HepG2 (cell line): ENCODE results near the gene HEATR1. TPM values are rescaled to one million over a fixed set of nuclear protein-coding genes. Genes with fewer than 3 reads are reported as not detected.

Source experiments
- CC2D1A ChIP-seq: sonication (generic); formaldehyde crosslinking; IDR thresholded peaks from 2 replicates; pipeline ENCODE4 v1.8.1; 2023; ENCODE audit warnings: mild to moderate bottlenecking, missing genetic modification reagents
- CREM ChIP-seq, 2 experiments: sonication (generic) in 1 of 2; formaldehyde crosslinking in 1 of 2; IDR thresholded peaks; 2 replicates each; pipeline versions ENCODE4 v1.4.0 to v1.6.1; 2016 to 2020; ENCODE audit warnings: antibody characterized with exemption in 1 of 2, mild to moderate bottlenecking in 1 of 2, missing genetic modification reagents in 1 of 2
- GLI4 ChIP-seq: sonication (generic); formaldehyde crosslinking; IDR thresholded peaks from 2 replicates; pipeline ENCODE4 v1.5.1; 2020; ENCODE audit warnings: missing genetic modification reagents, mild to moderate bottlenecking, moderate library complexity, borderline replicate concordance
- HMG20A ChIP-seq: IDR thresholded peaks from 2 replicates; pipeline ENCODE4 v1.6.1; 2016; ENCODE audit warnings: borderline replicate concordance
- HMG20B ChIP-seq: conservative IDR thresholded peaks from 2 replicates; pipeline ENCODE4 v1.6.1; 2016; ENCODE audit warnings: missing genetic modification reagents, missing compliant biosample characterization
- KDM5B ChIP-seq: sonication (generic); formaldehyde crosslinking; IDR thresholded peaks from 2 replicates; pipeline ENCODE4 v1.4.0; 2020; ENCODE audit warnings: missing genetic modification reagents, mild to moderate bottlenecking, borderline replicate concordance
- MAFF ChIP-seq: IDR thresholded peaks from 2 replicates; pipeline ENCODE4 v1.6.1; 2011; ENCODE audit warnings: low read depth, low read length, improper control_type of control experiment
- NR2F2 ChIP-seq: IDR thresholded peaks from 2 replicates; pipeline ENCODE4 v1.6.1; 2012; ENCODE audit warnings: low read depth, inconsistent platforms, borderline replicate concordance
- RNF2 ChIP-seq: fragments of 450-650 bp; conservative IDR thresholded peaks from 2 replicates; pipeline ENCODE4 v1.6.1; 2016; ENCODE audit warnings: low read depth
- SALL1 ChIP-seq: sonication (generic); formaldehyde crosslinking; IDR thresholded peaks from 2 replicates; pipeline ENCODE4 v1.8.0; 2022; ENCODE audit warnings: mild to moderate bottlenecking, missing genetic modification reagents
- SOX5 ChIP-seq: IDR thresholded peaks from 2 replicates; pipeline ENCODE4 v1.6.1; 2016; ENCODE audit warnings: borderline replicate concordance
- TAF1 ChIP-seq: sonication (generic); formaldehyde crosslinking; IDR thresholded peaks from 2 replicates; pipeline ENCODE4 v1.4.0; 2020; ENCODE audit warnings: missing genetic modification reagents
- TEAD2 ChIP-seq: sonication (generic); formaldehyde crosslinking; IDR thresholded peaks from 2 replicates; pipeline ENCODE4 v1.9.0; 2021; ENCODE audit warnings: missing genetic modification reagents
- ZNF143 ChIP-seq: sonication (generic); formaldehyde crosslinking; IDR thresholded peaks from 2 replicates; pipeline ENCODE4 v1.4.0; 2020; ENCODE audit warnings: missing genetic modification reagents
- ZNF468 ChIP-seq: sonication (generic); formaldehyde crosslinking; IDR thresholded peaks from 2 replicates; pipeline ENCODE4 v1.8.0; 2022; ENCODE audit warnings: mild to moderate bottlenecking, moderate library complexity, missing genetic modification reagents
- ZNF570 ChIP-seq: sonication (generic); formaldehyde crosslinking; IDR thresholded peaks from 2 replicates; pipeline ENCODE4 v1.4.0; 2020; ENCODE audit warnings: mild to moderate bottlenecking, missing genetic modification reagents, borderline replicate concordance
- polyA plus RNA-seq, 8 experiments: library from polyadenylated mRNA; depleted of rRNA in 3 of 8; stranded (reverse) in 7 of 8; unstranded in 1 of 8; fragments of >200 nt; fragmentation: Illumina TruSeq in 4 of 8; extraction: Trizol in 4 of 8; gene quantifications; 2 replicates each; pipeline versions ENCODE4 v1.2.1 to v1.2.3, GENCODE V29; 2011 to 2016; ENCODE audit warnings: low read depth in 4 of 8, missing spikeins in 1 of 8, mixed read lengths in 1 of 8; ENCODE audit not compliant: insufficient read depth in 1 of 8
- total RNA-seq, 5 experiments: library from RNA; depleted of rRNA; stranded (reverse); fragments of >200 nt; fragmentation: Illumina TruSeq; extraction: Trizol; gene quantifications; 2 replicates each; pipeline ENCODE4 v1.2.3, GENCODE V29; 2016; ENCODE audit warnings: low read depth in 1 of 5
- TF ChIP-seq, protein P1 (sequence below): sonication (generic); formaldehyde crosslinking; conservative IDR thresholded peaks from 2 replicates; pipeline ENCODE4 v1.8.0; 2022; ENCODE audit warnings: mild to moderate bottlenecking, moderate library complexity, missing genetic modification reagents
- TF ChIP-seq, protein P2 (sequence below): IDR thresholded peaks from 2 replicates; pipeline ENCODE4 v1.6.1; 2016; ENCODE audit warnings: missing compliant biosample characterization, missing genetic modification reagents, borderline replicate concordance
- TF ChIP-seq, protein P3 (sequence below): sonication (generic); formaldehyde crosslinking; IDR thresholded peaks from 2 replicates; pipeline ENCODE4 v1.4.0; 2020; ENCODE audit warnings: mild to moderate bottlenecking, missing genetic modification reagents
- TF ChIP-seq, protein P4 (sequence below): sonication (generic); formaldehyde crosslinking; conservative IDR thresholded peaks from 2 replicates; pipeline ENCODE4 v1.4.0; 2020; ENCODE audit warnings: missing genetic modification reagents

HEATR1 gene
- total and polyA plus RNA-seq, 2 of the 13 experiments (the other 11 are each of a cell fraction or from before 2014, with no cell fraction given) = 10.2 to 45.8 TPM

DNA sequence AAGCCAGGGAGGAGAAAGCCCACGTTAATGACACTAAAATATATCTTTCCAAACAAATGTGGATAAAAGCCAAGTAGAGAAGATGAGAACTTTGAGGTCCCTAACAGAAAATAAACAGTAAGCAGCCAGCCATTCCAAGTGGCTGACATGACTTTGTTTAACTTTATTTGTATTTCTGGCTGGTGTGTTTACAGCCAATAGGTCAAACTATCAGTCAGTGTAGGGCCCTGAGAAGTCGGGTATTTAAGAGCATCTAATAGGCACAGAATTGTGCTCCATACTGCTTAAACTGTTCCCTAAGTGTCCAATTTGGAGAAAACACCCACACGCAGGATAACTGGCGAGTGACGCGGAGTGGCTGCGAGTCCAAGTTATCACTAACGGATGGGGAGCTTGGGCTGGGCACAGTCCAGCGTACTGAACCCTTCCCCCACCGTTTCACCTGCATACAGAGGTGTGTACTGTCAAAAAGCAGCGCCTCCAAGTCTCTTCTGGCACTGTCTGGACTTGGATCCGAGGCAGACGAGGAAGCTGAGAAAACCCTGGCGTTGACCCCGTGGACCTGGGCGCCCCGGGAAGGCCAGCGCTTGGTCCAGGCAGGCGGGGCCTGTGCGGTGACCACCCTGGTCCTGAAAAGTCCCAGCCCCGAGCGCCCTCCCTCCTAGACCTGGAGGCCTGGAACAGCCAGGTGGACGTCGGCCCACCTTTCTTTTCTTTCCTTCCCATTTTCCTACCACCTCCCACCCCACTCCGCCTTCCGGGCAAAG is 81.2 kb downstream of the HEATR1 start (continued):
- TF ChIP-seq, protein P1, sequence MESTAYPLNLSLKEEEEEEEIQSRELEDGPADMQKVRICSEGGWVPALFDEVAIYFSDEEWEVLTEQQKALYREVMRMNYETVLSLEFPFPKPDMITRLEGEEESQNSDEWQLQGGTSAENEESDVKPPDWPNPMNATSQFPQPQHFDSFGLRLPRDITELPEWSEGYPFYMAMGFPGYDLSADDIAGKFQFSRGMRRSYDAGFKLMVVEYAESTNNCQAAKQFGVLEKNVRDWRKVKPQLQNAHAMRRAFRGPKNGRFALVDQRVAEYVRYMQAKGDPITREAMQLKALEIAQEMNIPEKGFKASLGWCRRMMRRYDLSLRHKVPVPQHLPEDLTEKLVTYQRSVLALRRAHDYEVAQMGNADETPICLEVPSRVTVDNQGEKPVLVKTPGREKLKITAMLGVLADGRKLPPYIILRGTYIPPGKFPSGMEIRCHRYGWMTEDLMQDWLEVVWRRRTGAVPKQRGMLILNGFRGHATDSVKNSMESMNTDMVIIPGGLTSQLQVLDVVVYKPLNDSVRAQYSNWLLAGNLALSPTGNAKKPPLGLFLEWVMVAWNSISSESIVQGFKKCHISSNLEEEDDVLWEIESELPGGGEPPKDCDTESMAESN (CRISPR knock-in tag) = no peak; the same call in 1 of the 2 replicates
- TF ChIP-seq NR2F2 = peak; percentile 72
- TF ChIP-seq, protein P2, sequence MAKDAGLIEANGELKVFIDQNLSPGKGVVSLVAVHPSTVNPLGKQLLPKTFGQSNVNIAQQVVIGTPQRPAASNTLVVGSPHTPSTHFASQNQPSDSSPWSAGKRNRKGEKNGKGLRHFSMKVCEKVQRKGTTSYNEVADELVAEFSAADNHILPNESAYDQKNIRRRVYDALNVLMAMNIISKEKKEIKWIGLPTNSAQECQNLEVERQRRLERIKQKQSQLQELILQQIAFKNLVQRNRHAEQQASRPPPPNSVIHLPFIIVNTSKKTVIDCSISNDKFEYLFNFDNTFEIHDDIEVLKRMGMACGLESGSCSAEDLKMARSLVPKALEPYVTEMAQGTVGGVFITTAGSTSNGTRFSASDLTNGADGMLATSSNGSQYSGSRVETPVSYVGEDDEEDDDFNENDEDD (CRISPR knock-in tag) = no peak
- no peak; the same call in none of the 2 replicates for TF ChIP-seq HMG20A (CRISPR knock-in tag)
- TF ChIP-seq TEAD2 (CRISPR knock-in tag) = no peak
- no peak for TF ChIP-seq HMG20B
- TF ChIP-seq CC2D1A (CRISPR knock-in tag) = no peak
- peak; percentile 36 for TF ChIP-seq SALL1 (CRISPR knock-in tag)
- TF ChIP-seq KDM5B (CRISPR knock-in tag) = no peak; the same call in none of the 2 replicates
- TF ChIP-seq RNF2 = no peak
- TF ChIP-seq CREM (IDR thresholded peaks at IDR 0.05) = peak; percentile 59
- TF ChIP-seq CREM (CRISPR knock-in tag; IDR thresholded peaks at IDR 0.05) = no peak
- no peak for TF ChIP-seq MAFF
- peak; percentile 66; the same call in 1 of the 2 replicates for TF ChIP-seq SOX5 (CRISPR knock-in tag)
- TF ChIP-seq, protein P3, sequence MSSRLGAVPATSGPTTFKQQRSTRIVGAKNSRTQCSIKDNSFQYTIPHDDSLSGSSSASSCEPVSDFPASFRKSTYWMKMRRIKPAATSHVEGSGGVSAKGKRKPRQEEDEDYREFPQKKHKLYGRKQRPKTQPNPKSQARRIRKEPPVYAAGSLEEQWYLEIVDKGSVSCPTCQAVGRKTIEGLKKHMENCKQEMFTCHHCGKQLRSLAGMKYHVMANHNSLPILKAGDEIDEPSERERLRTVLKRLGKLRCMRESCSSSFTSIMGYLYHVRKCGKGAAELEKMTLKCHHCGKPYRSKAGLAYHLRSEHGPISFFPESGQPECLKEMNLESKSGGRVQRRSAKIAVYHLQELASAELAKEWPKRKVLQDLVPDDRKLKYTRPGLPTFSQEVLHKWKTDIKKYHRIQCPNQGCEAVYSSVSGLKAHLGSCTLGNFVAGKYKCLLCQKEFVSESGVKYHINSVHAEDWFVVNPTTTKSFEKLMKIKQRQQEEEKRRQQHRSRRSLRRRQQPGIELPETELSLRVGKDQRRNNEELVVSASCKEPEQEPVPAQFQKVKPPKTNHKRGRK (CRISPR knock-in tag) = no peak
- TF ChIP-seq ZNF143 (CRISPR knock-in tag) = no peak
- no peak for TF ChIP-seq GLI4 (CRISPR knock-in tag)
- TF ChIP-seq, protein P4, sequence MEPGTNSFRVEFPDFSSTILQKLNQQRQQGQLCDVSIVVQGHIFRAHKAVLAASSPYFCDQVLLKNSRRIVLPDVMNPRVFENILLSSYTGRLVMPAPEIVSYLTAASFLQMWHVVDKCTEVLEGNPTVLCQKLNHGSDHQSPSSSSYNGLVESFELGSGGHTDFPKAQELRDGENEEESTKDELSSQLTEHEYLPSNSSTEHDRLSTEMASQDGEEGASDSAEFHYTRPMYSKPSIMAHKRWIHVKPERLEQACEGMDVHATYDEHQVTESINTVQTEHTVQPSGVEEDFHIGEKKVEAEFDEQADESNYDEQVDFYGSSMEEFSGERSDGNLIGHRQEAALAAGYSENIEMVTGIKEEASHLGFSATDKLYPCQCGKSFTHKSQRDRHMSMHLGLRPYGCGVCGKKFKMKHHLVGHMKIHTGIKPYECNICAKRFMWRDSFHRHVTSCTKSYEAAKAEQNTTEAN (CRISPR knock-in tag) = no peak
- no peak for TF ChIP-seq TAF1 (CRISPR knock-in tag)
- TF ChIP-seq ZNF468 = no peak
- TF ChIP-seq ZNF570 (CRISPR knock-in tag) = 0 out of 2 replicates have a peak, but pooled peaks have one; percentile 28
